ENCODE data around the gene WASHC4. TPM values are rescaled to one million over a fixed set of nuclear protein-coding genes. Genes with fewer than 3 reads are reported as not detected.

Gene WASHC4
- total and polyA plus RNA-seq, 10 of the 15 experiments (the other 5 are each of a cell fraction or from before 2014, with no cell fraction given): 16.0 to 50.6 (median 34.0) TPM

GRCh38 chr12:105107171-105107493 is 399 bp upstream of the WASHC4 start:
- Histone ChIP-seq H2AFZ (ENCODE audit: control insufficient read depth, low read depth, low read length) (peak overlapping the region; percentile 97), H3K4me3 (peak overlapping the region; percentile 80), H3K9ac (ENCODE audit: control insufficient read depth, insufficient read depth, low read length) (peak overlapping the region; percentile 85), H3K79me2 (ENCODE audit: control insufficient read depth, insufficient read depth, low read length) (peaks cover 46% of the 10 kb centered on the region), H3K9me3 (replicated peaks; ENCODE audit: control insufficient read depth, insufficient read depth, low read length) (no peaks in the 10 kb centered on the region; the same call in 2 of the 3 replicates), H3K27me3 (replicated peaks in 1 of 2; ENCODE audit: control insufficient read depth in 2 of 2, insufficient read depth in 2 of 2, low read length in 1 of 2) (no peaks in the 10 kb centered on the region), H3K36me3 (ENCODE audit: control insufficient read depth in 2 of 2, insufficient read depth in 2 of 2, low read length in 1 of 2) (no peaks in the 10 kb centered on the region), H3K4me2 (ENCODE audit: control insufficient read depth, insufficient read depth) (peak overlapping the region; percentile 93), H3K4me1 (ENCODE audit: control insufficient read depth, insufficient read depth, low read length) (peaks cover 4% of the 10 kb centered on the region; the same call in 1 of the 2 replicates), H4K20me1 (ENCODE audit: control insufficient read depth, insufficient read depth) (no peaks in the 10 kb centered on the region), H3K27ac (ENCODE audit: control insufficient read depth, insufficient read depth) (peak overlapping the region; percentile 61; the same call in 1 of the 2 replicates)
- WGBS (ENCODE audit: insufficient coverage, insufficient replicate concordance, low lambda C conversion rate, missing lambda C conversion rate): under 1% methylated on average over 15 of the region's 15 CpGs
- SMC1A ChIA-PET (ENCODE audit: uncharacterized antibody, unreplicated experiment): interaction anchor here (1.4 kb wide), 1 partner anchor 148 kb away, joined by 5 read pairs; no protein-coding TSS in a partner anchor
- in situ Hi-C loops (cut with MboI) (no loop called here), intact Hi-C loops (cut with micrococcal nuclease; ENCODE audit: unreplicated experiment) (loop anchor here (10.0 kb wide), 1 partner anchor 642 kb away; no protein-coding TSS in a partner anchor)
- DNase-seq (ENCODE audit: low read depth, low spot score) (no peak), FAIRE-seq (no peak), ATAC-seq (peak; percentile 1)
- BruUV-seq (replicated peaks): TSS peak; percentile 76
- TF ChIP-seq MEF2B (IDR thresholded peaks at IDR 0.05; ENCODE audit: partially characterized antibody, poor library complexity, severe bottlenecking): no peak
- TF ChIP-seq EED (IDR thresholded peaks at IDR 0.05; ENCODE audit: low read depth): peak; percentile 40
- TF ChIP-seq ZBED1 (IDR thresholded peaks at IDR 0.05; ENCODE audit: borderline replicate concordance): no peak
- peak; percentile 11 for TF ChIP-seq MYC (IDR thresholded peaks at IDR 0.05; ENCODE audit: insufficient read depth, insufficient read length, insufficient replicate concordance, low read length, severe bottlenecking)
- TF ChIP-seq ETV6 (conservative IDR thresholded peaks at IDR 0.05 in 1 of 2, IDR thresholded peaks at IDR 0.05 in 1 of 2; ENCODE audit: borderline replicate concordance in 1 of 2, low read depth in 1 of 2): no peak
- no peak for TF ChIP-seq MEF2A (IDR thresholded peaks at IDR 0.05; ENCODE audit: insufficient read depth, low read depth, low read length)
- TF ChIP-seq PAX8 (IDR thresholded peaks at IDR 0.05): no peak
- TF ChIP-seq IKZF2 (IDR thresholded peaks at IDR 0.05): 0 out of 4 replicates have a peak, but pooled peaks of 1 of the 2 experiments have one; percentile 24
- POLR2A ChIA-PET: interaction anchor here (0.6 to 1.3 kb wide), 4 partner anchors 9 to 820 kb away, joined by 3 to 4 read pairs (median 3); no protein-coding TSS in a partner anchor
- RAD21 ChIA-PET (ENCODE audit: unreplicated experiment): interaction anchor here (1.1 kb wide), 1 partner anchor 34 kb away, joined by 3 read pairs; no protein-coding TSS in a partner anchor
- CTCF ChIA-PET: no interaction called here
